ENCODE results near the gene RNPS1.

Gene RNPS1, protein sequence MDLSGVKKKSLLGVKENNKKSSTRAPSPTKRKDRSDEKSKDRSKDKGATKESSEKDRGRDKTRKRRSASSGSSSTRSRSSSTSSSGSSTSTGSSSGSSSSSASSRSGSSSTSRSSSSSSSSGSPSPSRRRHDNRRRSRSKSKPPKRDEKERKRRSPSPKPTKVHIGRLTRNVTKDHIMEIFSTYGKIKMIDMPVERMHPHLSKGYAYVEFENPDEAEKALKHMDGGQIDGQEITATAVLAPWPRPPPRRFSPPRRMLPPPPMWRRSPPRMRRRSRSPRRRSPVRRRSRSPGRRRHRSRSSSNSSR

DNA sequence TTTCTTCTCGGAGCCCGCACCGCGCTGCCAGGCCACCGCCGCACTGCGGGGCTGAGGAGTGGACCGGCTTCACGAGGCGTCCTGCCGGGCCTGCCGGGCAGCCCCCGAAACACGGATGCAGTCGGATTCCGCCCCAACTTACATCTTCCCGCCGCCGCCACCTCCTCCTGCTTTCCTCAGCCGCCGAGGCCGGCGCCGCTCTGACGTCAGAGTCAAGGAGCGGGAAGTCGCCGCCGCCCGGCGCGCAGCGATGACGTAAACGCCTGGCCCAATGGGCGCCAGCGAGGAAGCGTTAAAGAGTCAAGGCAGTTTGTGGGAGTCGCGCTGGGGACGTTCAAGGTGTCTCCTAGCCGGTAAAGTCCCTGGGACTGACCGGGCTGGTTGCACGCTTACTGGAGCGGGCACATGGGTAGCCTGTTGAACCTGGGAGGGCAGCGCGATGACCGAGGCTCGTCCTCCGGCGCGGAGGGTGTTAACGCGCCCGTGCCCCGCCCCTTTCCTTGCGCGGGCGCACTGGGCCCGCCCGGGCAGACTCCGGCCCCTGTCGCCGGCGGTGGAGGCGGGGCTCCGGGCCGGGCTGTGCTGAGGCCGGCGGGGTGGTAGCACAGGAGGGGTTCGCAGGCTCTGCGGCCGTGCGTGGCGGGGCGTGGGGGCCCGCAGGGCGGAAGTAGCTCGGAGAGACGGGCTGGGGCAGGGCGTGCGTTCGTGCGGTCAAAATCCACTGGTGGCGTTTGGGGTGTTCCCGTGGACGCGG is at the start of gene RNPS1:
Gene RNPS1 (minus strand): TSS at position 214 of the 754 bp plus-strand sequence. CDS start 3,483 bp downstream, outside the sequence.
- H3K4me3 ChIP-seq (ENCODE audit: low read depth, low read length), result peak within 1 kb of the TSS; percentile 88
- DNase-seq (ENCODE audit: low read depth), result peak; percentile 97

DNA sequence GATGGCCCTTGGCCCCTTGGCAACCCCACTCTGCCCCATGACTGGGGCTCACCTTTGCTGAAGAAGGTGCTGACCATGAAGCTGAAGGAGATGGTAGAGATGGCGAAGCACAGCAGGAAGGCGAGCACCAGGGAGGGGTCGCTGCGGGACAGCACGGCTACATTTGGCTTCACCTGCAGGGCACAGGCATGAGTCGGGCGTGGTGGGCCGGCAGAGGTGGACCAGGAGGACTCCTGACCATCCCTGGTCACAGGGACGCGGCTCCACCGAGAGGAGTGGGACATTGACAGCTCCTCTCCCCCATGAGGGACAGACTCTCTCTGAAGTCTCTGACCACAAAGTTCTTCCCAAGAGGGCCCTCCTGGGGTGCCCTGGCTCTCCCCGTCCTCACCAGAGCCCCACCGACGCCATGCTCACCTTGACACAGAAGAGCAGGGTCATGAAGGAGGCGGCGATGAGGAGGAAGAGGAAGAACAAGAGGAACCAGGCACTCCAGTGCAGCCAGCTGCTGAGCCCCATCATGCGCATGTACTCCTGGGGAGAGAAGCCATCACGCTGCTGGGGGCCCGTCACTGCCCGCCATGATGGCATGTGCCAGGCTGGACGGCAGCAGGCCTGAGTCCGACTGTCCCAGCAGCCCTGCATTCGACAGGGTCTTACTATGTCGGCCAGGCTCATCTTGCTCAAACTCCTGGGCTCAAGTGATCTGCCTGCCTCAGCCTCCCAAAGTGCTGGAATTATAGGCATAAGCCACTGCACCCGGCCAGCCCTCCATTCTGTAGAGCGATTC is 49.5 kb upstream of the RNPS1 start:
- no peak overlapping the region for H3K4me3 ChIP-seq (ENCODE audit: low read depth, low read length)
- DNase-seq (ENCODE audit: low read depth), result no peak
- TF ChIP-seq, protein P1, sequence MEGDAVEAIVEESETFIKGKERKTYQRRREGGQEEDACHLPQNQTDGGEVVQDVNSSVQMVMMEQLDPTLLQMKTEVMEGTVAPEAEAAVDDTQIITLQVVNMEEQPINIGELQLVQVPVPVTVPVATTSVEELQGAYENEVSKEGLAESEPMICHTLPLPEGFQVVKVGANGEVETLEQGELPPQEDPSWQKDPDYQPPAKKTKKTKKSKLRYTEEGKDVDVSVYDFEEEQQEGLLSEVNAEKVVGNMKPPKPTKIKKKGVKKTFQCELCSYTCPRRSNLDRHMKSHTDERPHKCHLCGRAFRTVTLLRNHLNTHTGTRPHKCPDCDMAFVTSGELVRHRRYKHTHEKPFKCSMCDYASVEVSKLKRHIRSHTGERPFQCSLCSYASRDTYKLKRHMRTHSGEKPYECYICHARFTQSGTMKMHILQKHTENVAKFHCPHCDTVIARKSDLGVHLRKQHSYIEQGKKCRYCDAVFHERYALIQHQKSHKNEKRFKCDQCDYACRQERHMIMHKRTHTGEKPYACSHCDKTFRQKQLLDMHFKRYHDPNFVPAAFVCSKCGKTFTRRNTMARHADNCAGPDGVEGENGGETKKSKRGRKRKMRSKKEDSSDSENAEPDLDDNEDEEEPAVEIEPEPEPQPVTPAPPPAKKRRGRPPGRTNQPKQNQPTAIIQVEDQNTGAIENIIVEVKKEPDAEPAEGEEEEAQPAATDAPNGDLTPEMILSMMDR (IDR thresholded peaks at IDR 0.05; ENCODE audit: insufficient read depth, low read depth, low read length, missing control alignments), result no peak

More for the DNA sequence above, at the start of gene RNPS1:
- TF ChIP-seq, protein P1 (IDR thresholded peaks at IDR 0.05; ENCODE audit: insufficient read depth, low read depth, low read length, missing control alignments), result no peak

DNA sequence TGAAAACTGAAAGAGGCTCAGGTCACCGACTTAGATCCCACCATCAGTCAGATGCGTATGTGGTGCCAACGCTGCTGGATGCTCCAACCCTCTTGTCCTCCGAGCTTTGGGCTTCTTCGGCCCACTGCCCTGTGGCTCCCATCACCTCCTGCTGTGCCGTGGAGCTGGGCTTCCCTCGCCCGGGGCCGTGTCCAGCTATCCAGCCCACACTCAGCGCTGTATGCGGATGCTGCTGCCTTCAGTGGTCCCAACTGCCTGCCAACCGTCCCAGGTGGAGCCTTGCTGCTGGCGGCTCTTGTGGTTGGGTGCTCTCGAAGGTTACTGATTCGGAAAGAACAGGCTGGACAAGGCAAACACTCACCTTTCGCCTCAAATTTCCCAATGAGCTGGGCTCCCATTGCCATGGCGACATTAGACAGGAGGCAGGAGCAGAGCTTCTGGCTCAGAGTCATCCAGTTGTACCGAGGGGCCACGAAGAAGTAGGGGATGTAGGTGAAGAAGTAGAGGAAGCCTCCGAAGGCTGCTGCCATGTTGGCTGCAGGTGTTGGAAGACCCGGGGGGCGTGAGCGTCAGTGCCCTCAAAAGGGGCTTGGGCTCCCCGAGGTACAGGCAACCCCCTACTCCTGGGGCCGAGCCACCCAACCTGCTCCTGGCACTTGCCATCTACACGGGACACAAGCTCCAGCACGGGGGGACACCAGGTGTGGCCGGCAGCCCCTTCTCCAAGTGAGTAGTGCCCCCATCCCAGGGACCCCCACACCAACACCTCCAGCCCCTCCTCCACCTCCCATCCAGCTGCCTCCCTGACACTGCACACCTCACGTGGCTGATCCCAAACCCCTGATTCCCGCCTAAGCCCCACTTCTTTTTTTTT is 40.4 kb upstream of the RNPS1 start:
- TF ChIP-seq, protein P1 (IDR thresholded peaks at IDR 0.05; ENCODE audit: insufficient read depth, low read depth, low read length, missing control alignments), result no peak
- H3K4me3 ChIP-seq (ENCODE audit: low read depth, low read length), result no peak overlapping the region
- DNase-seq (ENCODE audit: low read depth), result no peak

DNA sequence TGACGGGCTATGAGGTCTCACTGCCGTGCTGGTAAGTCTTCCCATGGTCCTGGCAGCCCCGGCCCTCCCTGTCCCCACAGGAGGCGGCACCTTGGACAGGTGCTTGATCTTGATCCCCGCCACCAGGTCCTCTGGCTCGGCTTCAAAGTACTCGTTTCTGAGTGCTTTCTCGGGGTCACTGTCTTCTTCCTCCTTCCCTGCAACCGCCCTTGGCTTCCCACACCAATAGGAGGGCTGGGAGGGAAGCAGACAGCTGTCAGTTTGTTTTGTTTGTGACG is 31.9 kb upstream of the RNPS1 start:
- TF ChIP-seq, protein P1 (IDR thresholded peaks at IDR 0.05; ENCODE audit: insufficient read depth, low read depth, low read length, missing control alignments), result no peak
- no peak for DNase-seq (ENCODE audit: low read depth)
- H3K4me3 ChIP-seq (ENCODE audit: low read depth, low read length), result no peak overlapping the region

DNA sequence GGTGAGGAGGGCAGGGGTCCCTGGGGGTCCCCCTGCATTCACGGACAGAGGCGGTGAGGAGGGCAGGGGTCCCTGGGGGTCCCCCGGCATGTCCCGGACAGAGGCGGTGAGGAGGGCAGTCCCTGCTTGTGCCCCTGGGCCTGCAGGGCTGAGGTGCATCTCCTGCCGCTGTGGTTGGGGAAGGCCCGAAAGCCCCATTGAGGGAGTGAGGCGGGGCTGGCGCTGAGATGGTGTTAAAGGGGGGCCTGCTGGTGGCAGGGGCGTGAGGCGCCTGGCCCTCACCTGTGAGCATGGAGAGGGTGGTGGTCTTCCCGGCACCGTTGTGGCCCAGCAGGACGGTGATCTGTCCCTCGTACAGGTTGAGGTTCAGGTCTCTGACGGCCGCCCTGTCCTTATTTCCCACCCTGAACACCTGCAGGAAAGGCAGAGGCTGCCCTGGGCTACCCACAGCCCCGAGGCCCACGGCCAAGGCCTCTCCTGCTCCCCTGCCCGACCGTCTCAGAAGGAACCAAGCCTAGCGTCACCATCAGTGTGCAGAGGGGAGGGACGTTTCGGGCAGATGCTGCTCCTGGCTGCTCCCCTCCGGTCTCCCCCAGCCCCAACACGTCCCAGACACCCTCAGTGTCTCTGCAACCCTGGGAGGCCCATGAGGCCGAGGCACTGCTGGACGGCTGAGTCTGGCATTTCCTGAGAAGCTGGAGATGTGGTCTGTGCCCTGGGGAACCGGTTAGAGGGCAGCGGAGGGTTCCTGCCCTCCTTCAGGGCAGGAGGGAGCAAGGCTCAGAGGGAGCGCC is 31.4 kb upstream of the RNPS1 start:
- H3K4me3 ChIP-seq (ENCODE audit: low read depth, low read length), result no peak overlapping the region
- DNase-seq (ENCODE audit: low read depth), result no peak
- TF ChIP-seq, protein P1 (IDR thresholded peaks at IDR 0.05; ENCODE audit: insufficient read depth, low read depth, low read length, missing control alignments), result no peak
